ENCODE measurements around the gene RTKN2. TPM values are rescaled to one million over a fixed set of nuclear protein-coding genes. Genes with fewer than 3 reads are reported as not detected.

RTKN2 gene
- total RNA-seq, 4 donors from 2014 or later: 0.49 to 1.6 (median 1.2) TPM; not detected in 1

DNA sequence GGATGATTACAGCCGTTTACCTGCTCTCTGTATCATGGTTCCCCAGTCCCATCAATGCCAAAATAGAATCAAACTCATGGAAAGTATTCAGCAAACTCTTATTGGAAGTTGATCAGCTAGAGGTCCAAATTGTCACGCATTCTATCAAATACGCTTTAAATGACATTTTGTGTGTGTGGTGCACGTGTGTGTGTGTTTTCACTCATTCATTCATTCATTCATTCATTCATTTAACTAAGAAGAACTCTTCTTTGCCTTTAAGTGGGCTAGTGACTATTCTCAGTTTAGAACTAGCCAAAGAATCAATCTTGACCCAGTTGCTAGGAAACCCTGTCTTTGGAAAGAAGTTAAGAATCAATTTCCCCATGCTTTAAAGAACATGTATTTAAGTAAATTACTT is 102.8 kb downstream of the RTKN2 start:
- Histone ChIP-seq H3K9me3 (no peaks in the 10 kb centered on the region), H3K36me3 (no peaks in the 10 kb centered on the region), H3K27ac (no peak overlapping the region), H3K4me3 (replicated peaks in 1 of 3) (no peak overlapping the region), H3K4me1 (no peaks in the 10 kb centered on the region), H3K27me3 (no peaks in the 10 kb centered on the region)
- TF ChIP-seq POLR2A (IDR thresholded peaks at IDR 0.05): no peak
- TF ChIP-seq, protein P1, sequence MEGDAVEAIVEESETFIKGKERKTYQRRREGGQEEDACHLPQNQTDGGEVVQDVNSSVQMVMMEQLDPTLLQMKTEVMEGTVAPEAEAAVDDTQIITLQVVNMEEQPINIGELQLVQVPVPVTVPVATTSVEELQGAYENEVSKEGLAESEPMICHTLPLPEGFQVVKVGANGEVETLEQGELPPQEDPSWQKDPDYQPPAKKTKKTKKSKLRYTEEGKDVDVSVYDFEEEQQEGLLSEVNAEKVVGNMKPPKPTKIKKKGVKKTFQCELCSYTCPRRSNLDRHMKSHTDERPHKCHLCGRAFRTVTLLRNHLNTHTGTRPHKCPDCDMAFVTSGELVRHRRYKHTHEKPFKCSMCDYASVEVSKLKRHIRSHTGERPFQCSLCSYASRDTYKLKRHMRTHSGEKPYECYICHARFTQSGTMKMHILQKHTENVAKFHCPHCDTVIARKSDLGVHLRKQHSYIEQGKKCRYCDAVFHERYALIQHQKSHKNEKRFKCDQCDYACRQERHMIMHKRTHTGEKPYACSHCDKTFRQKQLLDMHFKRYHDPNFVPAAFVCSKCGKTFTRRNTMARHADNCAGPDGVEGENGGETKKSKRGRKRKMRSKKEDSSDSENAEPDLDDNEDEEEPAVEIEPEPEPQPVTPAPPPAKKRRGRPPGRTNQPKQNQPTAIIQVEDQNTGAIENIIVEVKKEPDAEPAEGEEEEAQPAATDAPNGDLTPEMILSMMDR (IDR thresholded peaks at IDR 0.05): no peak
- WGBS, 2 donors: 96 to 97% methylated on average over 4 of the region's 4 CpGs
- DNase-seq: no peak
- intact Hi-C loops (cut with DNase I): no loop called here

DNA sequence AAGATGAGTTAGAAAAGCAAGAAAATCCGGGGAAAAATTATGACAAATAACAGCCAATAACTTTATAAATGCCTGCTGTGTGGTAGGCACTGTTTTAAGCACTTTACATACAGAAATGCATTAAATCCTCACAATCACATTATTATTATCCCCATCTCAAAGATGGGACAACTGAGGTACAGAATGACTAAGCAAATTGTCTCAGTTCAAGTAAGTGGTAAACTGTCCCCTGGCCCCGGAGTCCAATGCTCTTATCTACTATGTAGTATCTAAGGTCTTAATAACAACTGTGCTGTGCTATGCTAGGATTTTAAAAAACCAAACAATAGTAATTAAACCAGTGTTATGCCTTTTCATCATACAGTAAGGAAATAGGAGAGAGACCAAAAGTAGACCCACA is 105.6 kb downstream of the RTKN2 start:
- no peak overlapping the region for H3K27ac ChIP-seq
- no peak overlapping the region for H3K4me3 ChIP-seq (replicated peaks in 1 of 3)
- intact Hi-C loops (cut with DNase I): no loop called here
- H3K36me3 ChIP-seq: no peaks in the 10 kb centered on the region
- H3K4me1 ChIP-seq: no peaks in the 10 kb centered on the region
- no peaks in the 10 kb centered on the region for H3K27me3 ChIP-seq
- WGBS, 2 donors: 88 to 92% methylated on average over 2 of the region's 2 CpGs
- TF ChIP-seq, protein P1 (IDR thresholded peaks at IDR 0.05): no peak
- TF ChIP-seq POLR2A (IDR thresholded peaks at IDR 0.05): no peak
- no peaks in the 10 kb centered on the region for H3K9me3 ChIP-seq
- DNase-seq: no peak

DNA sequence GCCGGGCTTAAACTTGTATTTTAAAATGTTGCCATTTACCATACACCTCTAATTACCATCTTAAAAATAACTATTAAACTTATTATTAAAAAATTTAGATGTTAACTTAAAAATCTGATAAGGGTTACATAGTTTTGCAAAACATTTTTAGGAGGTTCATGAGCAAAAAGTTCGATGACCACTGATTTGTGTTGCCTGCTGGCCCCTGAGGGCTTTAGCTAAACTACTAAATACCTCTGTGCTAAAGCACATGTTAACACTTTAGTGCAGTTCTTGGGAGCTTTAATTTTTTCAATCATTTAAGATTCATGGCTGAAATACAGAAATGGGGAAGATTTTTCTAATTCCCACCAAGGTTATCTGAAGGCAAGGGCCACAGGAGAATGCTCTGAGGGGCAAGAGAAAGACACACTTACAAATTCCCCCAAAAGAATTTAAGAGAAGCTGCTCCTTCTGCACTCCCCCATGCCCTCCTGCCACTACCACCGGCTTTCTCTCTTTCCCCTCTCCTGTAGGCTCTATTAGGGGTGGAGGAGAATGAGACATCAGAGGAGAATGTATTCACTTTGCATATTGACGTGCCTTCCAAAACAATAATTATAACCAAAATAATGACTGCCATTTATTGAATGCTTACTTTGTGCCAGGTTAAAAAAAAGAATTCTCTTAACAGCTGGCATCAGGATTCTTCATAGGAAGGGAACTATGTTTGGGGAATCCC is 106.2 kb downstream of the RTKN2 start:
- DNase-seq: no peak
- no peaks in the 10 kb centered on the region for H3K9me3 ChIP-seq
- no peak overlapping the region for H3K27ac ChIP-seq
- intact Hi-C loops (cut with DNase I): no loop called here
- TF ChIP-seq POLR2A (IDR thresholded peaks at IDR 0.05): no peak
- TF ChIP-seq, protein P1 (IDR thresholded peaks at IDR 0.05): no peak
- no peaks in the 10 kb centered on the region for H3K36me3 ChIP-seq
- WGBS, 2 donors: 89 to 92% methylated on average over 4 of the region's 4 CpGs
- no peak overlapping the region for H3K4me3 ChIP-seq (replicated peaks in 1 of 3)
- H3K27me3 ChIP-seq: no peaks in the 10 kb centered on the region
- H3K4me1 ChIP-seq: no peaks in the 10 kb centered on the region

DNA sequence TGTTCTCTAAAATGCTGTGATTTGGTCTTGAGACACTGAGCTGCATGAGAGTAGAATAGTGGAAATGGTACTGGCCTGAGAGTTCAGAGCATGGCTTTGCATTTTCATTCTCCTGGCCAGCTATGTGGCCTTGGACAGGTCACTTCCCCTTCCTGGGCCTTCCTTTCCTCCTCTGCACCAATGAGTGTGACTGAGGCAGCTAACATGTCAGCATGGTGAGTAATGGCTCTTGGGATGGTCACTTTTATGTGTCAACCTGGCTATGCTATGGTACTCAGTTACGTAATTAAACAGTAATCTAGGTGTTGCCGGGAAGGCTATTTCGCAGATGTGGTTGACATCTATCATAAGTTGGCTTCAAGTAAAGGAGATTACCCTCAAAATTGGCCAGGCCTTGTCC is 109.3 kb downstream of the RTKN2 start:
- intact Hi-C loops (cut with DNase I): no loop called here
- TF ChIP-seq POLR2A (IDR thresholded peaks at IDR 0.05): no peak
- TF ChIP-seq, protein P1 (IDR thresholded peaks at IDR 0.05): no peak
- no peak overlapping the region for H3K27ac ChIP-seq
- 96 to 98% methylated on average over 3 of the region's 3 CpGs for WGBS, 2 donors
- no peaks in the 10 kb centered on the region for H3K4me1 ChIP-seq
- no peaks in the 10 kb centered on the region for H3K9me3 ChIP-seq
- no peaks in the 10 kb centered on the region for H3K36me3 ChIP-seq
- H3K27me3 ChIP-seq: no peaks in the 10 kb centered on the region
- no peak for DNase-seq
- H3K4me3 ChIP-seq (replicated peaks in 1 of 3): no peak overlapping the region

DNA sequence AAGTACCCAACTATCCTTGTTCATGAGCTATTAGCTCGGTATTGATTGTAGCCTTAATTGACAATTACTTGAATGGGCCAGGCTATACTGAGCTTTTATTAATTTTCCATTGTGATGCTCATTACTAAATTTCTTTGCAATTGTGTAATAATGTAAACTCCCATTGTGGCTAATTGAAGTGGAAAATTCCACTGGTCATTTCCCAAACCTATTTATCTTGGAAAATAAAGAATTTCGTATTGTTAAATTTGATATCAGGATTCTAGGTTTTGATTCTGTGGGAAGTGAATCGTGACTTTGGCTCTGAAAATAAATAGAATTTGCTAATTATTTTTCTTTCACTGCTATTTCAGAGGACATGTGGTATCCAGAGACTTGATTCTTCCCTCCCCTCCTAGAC is 111.0 kb downstream of the RTKN2 start:
- no peak for DNase-seq
- no peak overlapping the region for H3K27ac ChIP-seq
- 75 to 88% methylated on average over 3 of the region's 3 CpGs for WGBS, 2 donors
- intact Hi-C loops (cut with DNase I): no loop called here
- no peak for TF ChIP-seq POLR2A (IDR thresholded peaks at IDR 0.05)
- TF ChIP-seq, protein P1 (IDR thresholded peaks at IDR 0.05): no peak
- no peaks in the 10 kb centered on the region for H3K9me3 ChIP-seq
- H3K36me3 ChIP-seq: no peaks in the 10 kb centered on the region
- H3K4me1 ChIP-seq: no peaks in the 10 kb centered on the region
- no peak overlapping the region for H3K4me3 ChIP-seq (replicated peaks in 1 of 3)
- H3K27me3 ChIP-seq: no peaks in the 10 kb centered on the region
